Measurements from ENCODE around the gene FMR1NB. TPM values are rescaled to one million over a fixed set of nuclear protein-coding genes. Genes with fewer than 3 reads are reported as not detected.

The FMR1NB gene, protein sequence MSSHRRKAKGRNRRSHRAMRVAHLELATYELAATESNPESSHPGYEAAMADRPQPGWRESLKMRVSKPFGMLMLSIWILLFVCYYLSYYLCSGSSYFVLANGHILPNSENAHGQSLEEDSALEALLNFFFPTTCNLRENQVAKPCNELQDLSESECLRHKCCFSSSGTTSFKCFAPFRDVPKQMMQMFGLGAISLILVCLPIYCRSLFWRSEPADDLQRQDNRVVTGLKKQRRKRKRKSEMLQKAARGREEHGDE
- total RNA-seq, result under 1 TPM in 1 of 2 donors, not detected in 1; 0.30 TPM

- Mint-ChIP-seq H3K9me3 (no peaks in the 10 kb centered on the region), H3K27ac (no peak within 1 kb of the TSS), H3K36me3 (no peaks in the 10 kb centered on the region)
- DNase-seq (ENCODE audit: low spot score in 2 of 2) (no peak), ATAC-seq (no peak)
Observed at GRCh38 chrX:147981038-147981752, at the start of gene FMR1NB. TSS of gene FMR1NB (plus strand) at chrX:147981337. CDS start at chrX:147981403, 66 bp downstream.

GRCh38 chrX:147933815-147934214 lies 47.3 kb upstream of the FMR1NB start:
- H3K9me3 Mint-ChIP-seq, result no peaks in the 10 kb centered on the region
- DNase-seq (ENCODE audit: low spot score in 2 of 2), result no peak
- H3K27ac Mint-ChIP-seq, result no peak overlapping the region
- no peak for ATAC-seq
- H3K36me3 Mint-ChIP-seq, result peaks cover 0 to 4% of the 10 kb centered on the region in 2 donors

DNA sequence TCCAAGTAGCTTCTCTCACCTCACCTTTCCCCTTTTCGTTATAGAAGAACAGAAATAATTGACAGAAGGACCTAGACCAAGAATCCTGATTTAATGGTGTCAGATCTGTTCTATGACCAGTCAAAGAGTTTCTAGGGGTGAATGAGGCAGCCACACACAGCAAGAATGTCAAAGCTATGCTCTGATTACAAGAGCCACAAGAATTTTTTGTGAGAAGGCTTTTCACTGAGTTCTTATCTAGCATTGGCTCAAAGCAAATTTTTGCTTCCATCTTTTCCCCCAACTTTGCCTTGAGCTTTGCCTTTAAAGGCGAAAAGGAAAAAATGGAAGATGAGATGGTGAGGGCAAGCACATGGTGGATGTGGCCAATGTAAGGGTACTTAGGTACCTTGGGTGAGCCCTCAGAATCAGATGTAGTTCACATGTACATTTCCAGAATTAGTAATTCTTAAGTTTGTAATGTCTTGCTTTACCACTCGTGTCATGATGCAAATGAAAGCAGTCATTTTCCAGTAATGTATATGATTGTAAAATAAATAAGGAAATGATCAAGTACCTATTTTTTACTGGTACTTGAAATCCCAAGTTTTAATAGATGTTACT lies 45.9 kb upstream of the FMR1NB start:
- no peaks in the 10 kb centered on the region for H3K9me3 Mint-ChIP-seq
- no peak overlapping the region for H3K27ac Mint-ChIP-seq
- H3K36me3 Mint-ChIP-seq, result peaks cover 0 to 4% of the 10 kb centered on the region in 2 donors
- peak in 1 of 2 donors; percentile 66 for ATAC-seq
- no peak for DNase-seq (ENCODE audit: low spot score in 2 of 2)

DNA sequence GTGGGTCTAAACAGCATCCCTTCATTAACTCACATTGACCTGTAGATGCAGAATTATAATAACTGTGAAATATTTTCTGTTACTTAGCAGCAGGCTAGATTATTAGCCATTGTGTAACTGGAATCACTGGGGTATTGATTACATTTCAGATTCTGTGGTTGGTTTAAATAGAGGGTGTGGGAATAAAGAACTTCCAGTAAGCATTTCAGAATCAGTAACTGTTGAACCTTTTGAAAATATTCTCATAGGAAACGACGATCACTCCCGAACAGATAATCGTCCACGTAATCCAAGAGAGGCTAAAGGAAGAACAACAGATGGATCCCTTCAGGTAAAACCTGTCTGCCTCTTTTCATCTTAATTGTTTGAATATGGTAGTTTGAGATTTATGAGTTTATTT lies 35.9 kb upstream of the FMR1NB start:
- ATAC-seq (no peak), DNase-seq (ENCODE audit: low spot score in 2 of 2) (no peak)
- no peak overlapping the region for H3K27ac Mint-ChIP-seq
- peaks cover 0 to 8% of the 10 kb centered on the region in 2 donors for H3K36me3 Mint-ChIP-seq
- H3K9me3 Mint-ChIP-seq, result no peaks in the 10 kb centered on the region

- peaks cover 0 to 8% of the 10 kb centered on the region in 2 donors for H3K36me3 Mint-ChIP-seq
- H3K9me3 Mint-ChIP-seq, result no peaks in the 10 kb centered on the region
- DNase-seq (ENCODE audit: low spot score in 2 of 2) (no peak), ATAC-seq (no peak)
- H3K27ac Mint-ChIP-seq, result no peak overlapping the region
Observed at GRCh38 chrX:147948531-147948930, 32.6 kb upstream of the FMR1NB start.

- no peak for DNase-seq (ENCODE audit: low spot score in 2 of 2)
- Mint-ChIP-seq H3K27ac (no peak overlapping the region), H3K36me3 (peaks cover 0 to 8% of the 10 kb centered on the region in 2 donors), H3K9me3 (no peaks in the 10 kb centered on the region)
- no peak for ATAC-seq
Observed at GRCh38 chrX:147950352-147950751, 30.8 kb upstream of the FMR1NB start.

- DNase-seq (ENCODE audit: low spot score in 2 of 2), result no peak
- Mint-ChIP-seq H3K27ac (no peak overlapping the region), H3K9me3 (no peaks in the 10 kb centered on the region), H3K36me3 (peaks cover 0 to 7% of the 10 kb centered on the region in 2 donors)
- ATAC-seq, result no peak
Observed at GRCh38 chrX:147953976-147954375, 27.2 kb upstream of the FMR1NB start.

DNA sequence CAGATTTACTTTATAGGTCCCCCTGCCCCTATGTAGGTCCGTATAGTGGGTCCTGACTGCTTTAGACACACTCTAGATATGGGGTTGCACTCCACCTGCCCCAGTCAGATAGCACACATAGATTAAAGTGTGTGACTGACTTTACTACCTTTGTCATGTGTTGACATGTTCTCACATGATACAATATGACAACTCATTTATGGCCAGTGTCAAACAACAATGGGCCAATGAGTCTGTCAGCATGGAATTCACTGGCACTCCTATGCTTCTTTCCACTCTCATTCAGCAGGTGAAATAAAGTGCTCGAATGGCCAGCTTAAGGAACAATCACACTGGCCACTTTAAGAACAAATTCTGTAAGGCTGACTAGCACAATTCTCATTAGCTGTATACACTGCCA lies 23.8 kb upstream of the FMR1NB start:
- ATAC-seq (no peak), DNase-seq (ENCODE audit: low spot score in 2 of 2) (no peak)
- H3K27ac Mint-ChIP-seq, result no peak overlapping the region
- no peaks in the 10 kb centered on the region for H3K9me3 Mint-ChIP-seq
- no peaks in the 10 kb centered on the region for H3K36me3 Mint-ChIP-seq

- Mint-ChIP-seq H3K27ac (no peak overlapping the region), H3K36me3 (no peaks in the 10 kb centered on the region), H3K9me3 (no peaks in the 10 kb centered on the region)
- ATAC-seq (no peak), DNase-seq (ENCODE audit: low spot score in 2 of 2) (no peak)
Observed at GRCh38 chrX:147958291-147958690, 22.8 kb upstream of the FMR1NB start.

GRCh38 chrX:147960722-147961121 lies 20.4 kb upstream of the FMR1NB start:
- Mint-ChIP-seq H3K27ac (no peak overlapping the region), H3K9me3 (peaks cover 0 to under 1% of the 10 kb centered on the region in 2 donors), H3K36me3 (no peaks in the 10 kb centered on the region)
- no peak for DNase-seq (ENCODE audit: low spot score in 2 of 2)
- no peak for ATAC-seq

DNA sequence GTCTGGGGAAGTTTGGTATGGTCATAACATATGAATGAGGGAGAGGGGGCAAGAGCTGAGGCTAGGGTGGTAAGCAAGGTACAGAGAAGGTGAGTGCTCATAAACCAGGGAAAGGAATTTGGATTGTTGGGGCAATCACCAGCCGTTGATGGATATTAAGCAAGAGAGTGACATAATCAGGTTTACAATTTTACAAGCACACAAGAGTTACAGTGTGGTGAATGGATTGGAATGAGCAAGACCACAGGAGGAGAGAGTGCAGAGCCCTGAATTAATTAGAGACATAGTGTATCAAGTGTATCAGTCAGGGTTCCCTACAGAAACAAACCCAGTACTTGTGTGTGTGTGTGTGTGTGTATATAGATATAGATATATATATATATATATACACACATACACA lies 18.7 kb upstream of the FMR1NB start:
- peaks cover 0 to 3% of the 10 kb centered on the region in 2 donors for H3K9me3 Mint-ChIP-seq
- H3K27ac Mint-ChIP-seq, result no peak overlapping the region
- no peak for ATAC-seq
- DNase-seq (ENCODE audit: low spot score in 2 of 2), result no peak
- no peaks in the 10 kb centered on the region for H3K36me3 Mint-ChIP-seq

DNA sequence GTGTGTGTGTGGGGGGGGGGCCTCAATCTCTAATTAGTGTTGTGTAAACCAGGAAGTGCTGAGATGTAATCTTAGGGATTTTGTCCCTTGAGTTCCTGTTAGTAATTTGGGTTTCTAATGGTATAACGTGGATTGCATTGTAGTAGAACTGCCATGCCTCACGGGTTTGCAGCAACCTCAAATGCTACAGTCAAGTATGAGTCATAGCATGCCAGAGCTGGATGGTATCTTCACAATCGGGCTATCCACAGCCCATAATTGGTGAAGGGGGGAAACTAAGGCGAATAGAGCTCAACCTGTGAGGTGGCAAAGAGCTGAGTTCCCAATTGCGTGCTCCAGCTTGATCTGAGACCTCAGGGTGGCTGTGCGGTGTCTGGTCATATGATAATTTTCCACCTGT lies 2.2 kb upstream of the FMR1NB start:
- peaks cover 0 to 3% of the 10 kb centered on the region in 2 donors for H3K9me3 Mint-ChIP-seq
- DNase-seq (ENCODE audit: low spot score in 2 of 2), result no peak
- H3K36me3 Mint-ChIP-seq, result no peaks in the 10 kb centered on the region
- no peak for ATAC-seq
- no peak overlapping the region for H3K27ac Mint-ChIP-seq

DNA sequence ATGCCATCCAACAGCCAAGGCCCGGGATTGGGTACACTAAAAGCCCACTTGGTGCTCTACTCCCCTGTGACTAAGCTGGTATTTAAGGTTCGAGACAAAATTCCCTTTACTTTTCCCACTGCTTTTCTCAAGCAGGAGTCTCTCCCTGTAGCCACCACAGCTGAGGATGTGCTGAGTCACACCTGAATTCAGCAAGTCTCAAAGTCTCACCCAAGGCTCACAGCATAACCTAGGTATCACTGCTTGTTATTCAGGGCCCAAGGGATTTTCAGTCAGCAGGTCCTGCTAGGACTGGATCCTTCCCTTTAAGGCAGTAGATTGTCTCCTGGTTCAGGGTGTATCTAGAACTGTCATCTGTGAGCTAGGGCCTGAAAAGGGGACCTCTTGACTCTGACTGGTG lies 39.2 kb downstream of the FMR1NB start:
- Mint-ChIP-seq H3K36me3 (no peaks in the 10 kb centered on the region), H3K9me3 (peaks cover 0 to 15% of the 10 kb centered on the region in 2 donors), H3K27ac (no peak overlapping the region)
- DNase-seq (ENCODE audit: low spot score in 2 of 2), result no peak
- ATAC-seq, result no peak

DNA sequence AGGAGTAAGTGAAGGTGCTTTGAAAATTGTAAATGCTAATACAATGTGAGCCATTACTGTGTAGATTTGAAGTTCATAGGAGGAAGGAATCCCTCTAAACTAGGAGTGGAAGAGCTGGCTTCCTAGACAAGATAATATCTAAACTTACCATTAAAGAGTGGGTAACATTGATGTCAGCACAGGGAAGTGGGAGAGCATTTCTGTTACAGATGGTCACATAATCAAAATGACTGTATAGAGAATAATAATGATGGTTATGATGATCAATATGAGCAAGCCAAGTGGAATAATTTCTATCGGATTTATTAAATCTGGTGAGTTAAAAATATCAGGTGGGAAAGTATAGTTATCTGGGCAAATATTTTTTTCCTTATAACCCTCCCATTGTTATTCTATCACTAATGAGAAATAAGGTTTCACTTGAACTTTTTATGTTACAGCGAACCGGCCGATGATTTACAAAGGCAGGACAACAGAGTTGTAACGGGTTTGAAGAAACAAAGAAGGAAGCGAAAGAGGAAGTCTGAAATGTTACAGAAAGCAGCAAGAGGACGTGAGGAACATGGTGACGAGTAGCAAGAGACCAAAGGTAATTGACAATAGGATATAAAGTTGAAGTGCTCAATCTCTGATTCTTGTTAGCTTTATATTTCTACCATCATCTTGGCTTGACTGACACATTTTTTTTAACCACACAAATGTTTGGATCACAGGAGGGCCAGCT lies 43.5 kb downstream of the FMR1NB start:
- Mint-ChIP-seq H3K9me3 (no peaks in the 10 kb centered on the region), H3K36me3 (no peaks in the 10 kb centered on the region), H3K27ac (no peak overlapping the region)
- DNase-seq (ENCODE audit: low spot score in 2 of 2), result no peak
- ATAC-seq, result no peak

DNA sequence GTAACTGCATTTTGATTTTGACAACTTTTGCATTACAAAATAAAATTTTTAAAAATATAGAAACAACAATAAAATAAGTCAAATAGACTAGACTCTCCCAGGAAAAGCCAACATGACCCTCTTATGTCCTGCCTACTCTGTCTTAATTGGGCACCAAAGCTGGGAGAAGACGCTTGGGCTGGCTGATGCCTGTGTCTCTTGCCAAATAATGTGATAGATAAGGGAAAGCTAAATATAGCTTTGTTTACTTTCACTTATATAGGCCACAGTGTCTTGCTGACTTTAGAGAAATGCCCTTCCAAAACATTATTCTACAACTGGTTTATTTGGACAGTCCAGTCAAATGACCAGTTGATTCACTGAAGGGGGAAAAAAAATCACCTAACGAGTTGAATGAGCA lies 54.2 kb downstream of the FMR1NB start:
- DNase-seq (ENCODE audit: low spot score in 2 of 2) (no peak), ATAC-seq (no peak)
- no peaks in the 10 kb centered on the region for H3K36me3 Mint-ChIP-seq
- no peaks in the 10 kb centered on the region for H3K9me3 Mint-ChIP-seq
- no peak overlapping the region for H3K27ac Mint-ChIP-seq

DNA sequence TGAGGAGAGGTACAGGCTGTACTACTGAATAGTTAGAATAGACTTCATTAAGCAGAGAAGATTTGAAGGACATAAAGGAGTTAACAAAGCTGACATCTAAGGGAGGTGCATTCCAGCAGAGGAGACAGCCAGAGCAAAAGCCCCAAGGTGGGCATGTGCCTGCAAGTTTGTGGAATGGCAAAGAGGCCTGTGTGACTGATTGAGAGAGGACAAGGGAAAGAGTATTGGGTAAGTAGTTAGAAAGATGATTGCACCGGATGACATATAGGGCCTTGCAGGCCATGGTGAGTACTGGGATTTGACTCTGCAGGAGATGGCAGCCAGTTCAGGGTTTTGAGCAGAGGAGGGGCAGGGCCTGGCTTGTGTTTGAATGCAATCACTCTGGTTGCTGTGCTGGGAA lies 55.9 kb downstream of the FMR1NB start:
- DNase-seq (ENCODE audit: low spot score in 2 of 2), result no peak
- no peak for ATAC-seq
- no peak overlapping the region for H3K27ac Mint-ChIP-seq
- no peaks in the 10 kb centered on the region for H3K36me3 Mint-ChIP-seq
- no peaks in the 10 kb centered on the region for H3K9me3 Mint-ChIP-seq

- no peaks in the 10 kb centered on the region for H3K9me3 Mint-ChIP-seq
- ATAC-seq, result peak; percentile 64 to 77
- no peaks in the 10 kb centered on the region for H3K36me3 Mint-ChIP-seq
- DNase-seq (ENCODE audit: low spot score in 2 of 2), result no peak
- no peak overlapping the region for H3K27ac Mint-ChIP-seq
Observed at GRCh38 chrX:148043271-148043855, 62.2 kb downstream of the FMR1NB start.
